HepG2 (cell line): Measurements from ENCODE around the gene STIM1. TPM values are rescaled to one million over a fixed set of nuclear protein-coding genes. Genes with fewer than 3 reads are reported as not detected.

Source experiments
- CEBPZ ChIP-seq: IDR thresholded peaks from 2 replicates; pipeline ENCODE4 v1.6.1; 2012; ENCODE audit warnings: low read length, improper control_type of control experiment
- ETV5 ChIP-seq: IDR thresholded peaks from 2 replicates; pipeline ENCODE4 v1.6.1; 2018; ENCODE audit warnings: missing biosample characterization, missing genetic modification reagents, inconsistent platforms, borderline replicate concordance
- ISX ChIP-seq: sonication (generic); formaldehyde crosslinking; conservative IDR thresholded peaks from 2 replicates; pipeline ENCODE4 v1.5.0; 2020; ENCODE audit warnings: missing genetic modification reagents
- KAT2B ChIP-seq: fragments of 150-350 bp; IDR thresholded peaks from 2 replicates; pipeline ENCODE4 v1.6.1; 2014; ENCODE audit warnings: low read depth, low read length, borderline replicate concordance
- MEF2D ChIP-seq: sonication (generic); formaldehyde crosslinking; IDR thresholded peaks from 2 replicates; pipeline ENCODE4 v1.5.1; 2020; ENCODE audit warnings: mild to moderate bottlenecking, missing genetic modification reagents
- NFRKB ChIP-seq: fragments of 450-650 bp; IDR thresholded peaks from 2 replicates; pipeline ENCODE4 v1.6.1; 2017
- PHB2 ChIP-seq: fragments of 450-650 bp; IDR thresholded peaks from 2 replicates; pipeline ENCODE4 v1.6.1; 2018; ENCODE audit not compliant: partially characterized antibody
- POGK ChIP-seq: sonication (generic); formaldehyde crosslinking; conservative IDR thresholded peaks from 2 replicates; pipeline ENCODE4 v1.8.0; 2022; ENCODE audit warnings: mild to moderate bottlenecking, moderate library complexity, missing genetic modification reagents
- SP1 ChIP-seq, 2 experiments: fragments of 450-650 bp in 1 of 2; sonication (generic) in 1 of 2; formaldehyde crosslinking in 1 of 2; IDR thresholded peaks; 2 replicates each; pipeline versions ENCODE4 v1.4.0 to v1.6.1; 2016 to 2020; ENCODE audit warnings: missing genetic modification reagents in 1 of 2
- SP5 ChIP-seq: IDR thresholded peaks from 2 replicates; pipeline ENCODE4 v1.6.1; 2016; ENCODE audit warnings: low read depth, borderline replicate concordance
- TARDBP ChIP-seq: sonication (generic); formaldehyde crosslinking; IDR thresholded peaks from 2 replicates; pipeline ENCODE4 v1.8.0; 2022; ENCODE audit warnings: mild to moderate bottlenecking, missing genetic modification reagents
- ZNF816 ChIP-seq: sonication (generic); formaldehyde crosslinking; IDR thresholded peaks from 2 replicates; pipeline ENCODE4 v1.8.0; 2022; ENCODE audit warnings: missing genetic modification reagents, mild to moderate bottlenecking, borderline replicate concordance
- polyA plus RNA-seq, 8 experiments: library from polyadenylated mRNA; depleted of rRNA in 3 of 8; stranded (reverse) in 7 of 8; unstranded in 1 of 8; fragments of >200 nt; fragmentation: Illumina TruSeq in 4 of 8; extraction: Trizol in 4 of 8; gene quantifications; 2 replicates each; pipeline versions ENCODE4 v1.2.1 to v1.2.3, GENCODE V29; 2011 to 2016; ENCODE audit warnings: low read depth in 4 of 8, missing spikeins in 1 of 8, mixed read lengths in 1 of 8; ENCODE audit not compliant: insufficient read depth in 1 of 8
- total RNA-seq, 5 experiments: library from RNA; depleted of rRNA; stranded (reverse); fragments of >200 nt; fragmentation: Illumina TruSeq; extraction: Trizol; gene quantifications; 2 replicates each; pipeline ENCODE4 v1.2.3, GENCODE V29; 2016; ENCODE audit warnings: low read depth in 1 of 5
- TF ChIP-seq, protein P1 (sequence below), 2 experiments: sonication (generic) in 1 of 2; formaldehyde crosslinking in 1 of 2; IDR thresholded peaks; 2 replicates each; pipeline versions ENCODE4 v1.4.0 to v1.6.1; 2016 to 2020; ENCODE audit warnings: borderline replicate concordance in 1 of 2, low read depth in 1 of 2, mild to moderate bottlenecking in 1 of 2, missing genetic modification reagents in 1 of 2
- TF ChIP-seq, protein P2 (sequence below): IDR thresholded peaks from 2 replicates; pipeline ENCODE4 v1.6.1; 2016; ENCODE audit warnings: low read depth, borderline replicate concordance
- TF ChIP-seq, protein P3 (sequence below): IDR thresholded peaks from 2 replicates; pipeline ENCODE4 v1.6.1; 2016; ENCODE audit warnings: missing compliant biosample characterization, missing genetic modification reagents, borderline replicate concordance

Gene STIM1
- total and polyA plus RNA-seq, 2 of the 13 experiments (the other 11 are each of a cell fraction or from before 2014, with no cell fraction given) = 19.2 to 28.5 TPM

DNA sequence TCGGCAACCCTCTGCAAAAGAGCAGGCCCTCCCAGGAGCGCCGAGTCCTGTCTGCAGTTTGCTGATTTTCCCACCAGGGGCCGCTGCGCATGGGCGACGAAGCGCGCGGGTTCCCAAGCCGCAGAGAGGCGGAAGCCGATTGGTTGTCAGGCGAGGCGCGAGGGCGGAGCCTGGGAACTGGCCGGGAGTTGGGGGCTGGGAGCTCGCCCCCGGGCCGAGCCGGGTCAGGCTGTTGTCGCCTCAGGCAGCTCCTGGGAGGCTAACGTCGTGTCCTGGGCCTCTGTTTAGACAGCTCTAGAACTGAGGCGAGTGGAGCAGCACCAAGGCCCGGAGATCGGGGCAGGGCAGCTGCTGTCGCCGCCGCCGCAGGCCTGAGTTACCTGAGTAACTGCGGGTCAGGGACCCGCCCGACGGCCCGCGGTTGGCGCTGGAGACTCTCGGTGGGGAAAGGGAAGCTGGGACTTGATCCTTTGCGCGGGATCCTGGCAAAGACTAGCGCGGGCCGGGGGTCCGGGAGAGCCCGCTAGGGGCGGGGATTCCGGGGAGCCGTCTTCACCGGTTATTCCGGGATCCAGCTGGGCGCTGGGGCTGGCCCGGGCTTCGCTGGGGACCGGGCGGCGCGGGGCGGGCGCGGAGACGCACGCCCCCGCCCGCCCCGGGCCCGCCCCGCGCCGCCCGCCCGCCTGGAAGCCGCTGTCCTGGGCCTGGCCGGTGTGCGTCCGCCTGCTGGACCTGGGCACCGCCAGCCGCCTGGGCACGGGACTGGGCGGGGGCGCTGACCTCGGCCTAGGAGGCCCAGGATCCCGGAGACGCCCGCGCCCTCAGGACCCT, at the start of gene STIM1 (continued):
- no peak for TF ChIP-seq CEBPZ
- TF ChIP-seq KAT2B = no peak
- TF ChIP-seq SP1 (IDR thresholded peaks at IDR 0.05) = no peak
- peak; percentile 82 for TF ChIP-seq SP1 (CRISPR knock-in tag; IDR thresholded peaks at IDR 0.05)
- TF ChIP-seq, protein P1, sequence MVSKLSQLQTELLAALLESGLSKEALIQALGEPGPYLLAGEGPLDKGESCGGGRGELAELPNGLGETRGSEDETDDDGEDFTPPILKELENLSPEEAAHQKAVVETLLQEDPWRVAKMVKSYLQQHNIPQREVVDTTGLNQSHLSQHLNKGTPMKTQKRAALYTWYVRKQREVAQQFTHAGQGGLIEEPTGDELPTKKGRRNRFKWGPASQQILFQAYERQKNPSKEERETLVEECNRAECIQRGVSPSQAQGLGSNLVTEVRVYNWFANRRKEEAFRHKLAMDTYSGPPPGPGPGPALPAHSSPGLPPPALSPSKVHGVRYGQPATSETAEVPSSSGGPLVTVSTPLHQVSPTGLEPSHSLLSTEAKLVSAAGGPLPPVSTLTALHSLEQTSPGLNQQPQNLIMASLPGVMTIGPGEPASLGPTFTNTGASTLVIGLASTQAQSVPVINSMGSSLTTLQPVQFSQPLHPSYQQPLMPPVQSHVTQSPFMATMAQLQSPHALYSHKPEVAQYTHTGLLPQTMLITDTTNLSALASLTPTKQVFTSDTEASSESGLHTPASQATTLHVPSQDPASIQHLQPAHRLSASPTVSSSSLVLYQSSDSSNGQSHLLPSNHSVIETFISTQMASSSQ (IDR thresholded peaks at IDR 0.05; ENCODE audit: low read depth) = no peak
- TF ChIP-seq, protein P1 (CRISPR knock-in tag; IDR thresholded peaks at IDR 0.05; ENCODE audit: borderline replicate concordance) = no peak; the same call in 1 of the 2 replicates
- no peak for TF ChIP-seq ZNF816
- TF ChIP-seq, protein P2, sequence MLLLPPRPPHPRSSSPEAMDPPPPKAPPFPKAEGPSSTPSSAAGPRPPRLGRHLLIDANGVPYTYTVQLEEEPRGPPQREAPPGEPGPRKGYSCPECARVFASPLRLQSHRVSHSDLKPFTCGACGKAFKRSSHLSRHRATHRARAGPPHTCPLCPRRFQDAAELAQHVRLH (CRISPR knock-in tag) = peak; percentile 94; the same call in 1 of the 2 replicates
- peak; percentile 26; the same call in 1 of the 2 replicates for TF ChIP-seq SP5 (CRISPR knock-in tag)
- TF ChIP-seq MEF2D (CRISPR knock-in tag) = peak; percentile 66; the same call in 1 of the 2 replicates
- TF ChIP-seq, protein P3, sequence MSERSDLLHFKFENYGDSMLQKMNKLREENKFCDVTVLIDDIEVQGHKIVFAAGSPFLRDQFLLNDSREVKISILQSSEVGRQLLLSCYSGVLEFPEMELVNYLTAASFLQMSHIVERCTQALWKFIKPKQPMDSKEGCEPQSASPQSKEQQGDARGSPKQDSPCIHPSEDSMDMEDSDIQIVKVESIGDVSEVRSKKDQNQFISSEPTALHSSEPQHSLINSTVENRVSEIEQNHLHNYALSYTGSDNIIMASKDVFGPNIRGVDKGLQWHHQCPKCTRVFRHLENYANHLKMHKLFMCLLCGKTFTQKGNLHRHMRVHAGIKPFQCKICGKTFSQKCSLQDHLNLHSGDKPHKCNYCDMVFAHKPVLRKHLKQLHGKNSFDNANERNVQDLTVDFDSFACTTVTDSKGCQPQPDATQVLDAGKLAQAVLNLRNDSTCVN = 0 out of 2 replicates have a peak, but pooled peaks have one; percentile 10
- TF ChIP-seq PHB2 = no peak
- TF ChIP-seq ETV5 (CRISPR knock-in tag) = peak; percentile 57; the same call in 1 of the 2 replicates
- TF ChIP-seq POGK (CRISPR knock-in tag) = peak; percentile 79
- TF ChIP-seq NFRKB = no peak
- peak; percentile 61; the same call in 1 of the 2 replicates for TF ChIP-seq TARDBP (CRISPR knock-in tag)
- no peak for TF ChIP-seq ISX (CRISPR knock-in tag)
